H1 (cell line): ENCODE results near the gene CDIPT. TPM values are rescaled to one million over a fixed set of nuclear protein-coding genes. Genes with fewer than 3 reads are reported as not detected.

Experiments
- BACH1 ChIP-seq: IDR thresholded peaks from 2 replicates; pipeline ENCODE4 v1.6.1; 2012; ENCODE audit warnings: low read length, improper control_type of control experiment
- GABPA ChIP-seq: IDR thresholded peaks from 2 replicates; pipeline ENCODE4 v1.6.1; 2011; ENCODE audit warnings: mild to moderate bottlenecking, low read length, moderate library complexity, borderline replicate concordance; ENCODE audit not compliant: insufficient read depth
- GTF2F1 ChIP-seq: IDR thresholded peaks from 2 replicates; pipeline ENCODE4 v1.6.1; 2012; ENCODE audit warnings: low read depth, low read length, improper control_type of control experiment, borderline replicate concordance
- RXRA ChIP-seq: IDR thresholded peaks from 2 replicates; pipeline ENCODE4 v1.6.1; 2011; ENCODE audit warnings: low read depth, mild to moderate bottlenecking, low read length, moderate library complexity; ENCODE audit not compliant: insufficient read depth
- polyA plus RNA-seq, 7 experiments: library from polyadenylated mRNA; depleted of rRNA in 3 of 7; stranded (reverse) in 5 of 7; unstranded in 2 of 7; fragments of >200 nt in 5 of 7; fragments of 200-250 nt in 2 of 7; gene quantifications; 1 replicate in 5 of 7; 2 replicates in 1 of 7; 4 replicates in 1 of 7; pipeline versions ENCODE4 v1.2.1 to v1.2.3, GENCODE V29; 2011 to 2013; ENCODE audit warnings: missing spikeins in 2 of 7, mixed read lengths in 2 of 7
- total RNA-seq: library from RNA; stranded (reverse); fragmentation: NEBNext Ultra II Directional; extraction: Animal tissue kit (Norgen Biotek cat#: 25700); gene quantifications from 2 replicates; pipeline ENCODE4 v1.2.1, GENCODE V29; 2021
- TF ChIP-seq, protein P1 (sequence below): fragments of 300-600 bp; sonication (generic); IDR thresholded peaks from 2 replicates; pipeline ENCODE4 v1.7.1; 2012; ENCODE audit warnings: low read length, moderate library complexity, mild to moderate bottlenecking, inconsistent platforms; ENCODE audit not compliant: insufficient replicate concordance
- TF ChIP-seq, protein P2 (sequence below): IDR thresholded peaks from 2 replicates; pipeline ENCODE4 v1.6.1; 2012; ENCODE audit warnings: low read length, inconsistent platforms

Gene CDIPT
- total and polyA plus RNA-seq, 2 of the 8 experiments (the other 6 are each of a cell fraction or from before 2014, with no cell fraction given), result 69.2 to 140 TPM

GRCh38 chr16:29858149-29858849, 4.7 kb downstream of the CDIPT start (continued):
- TF ChIP-seq, protein P1, sequence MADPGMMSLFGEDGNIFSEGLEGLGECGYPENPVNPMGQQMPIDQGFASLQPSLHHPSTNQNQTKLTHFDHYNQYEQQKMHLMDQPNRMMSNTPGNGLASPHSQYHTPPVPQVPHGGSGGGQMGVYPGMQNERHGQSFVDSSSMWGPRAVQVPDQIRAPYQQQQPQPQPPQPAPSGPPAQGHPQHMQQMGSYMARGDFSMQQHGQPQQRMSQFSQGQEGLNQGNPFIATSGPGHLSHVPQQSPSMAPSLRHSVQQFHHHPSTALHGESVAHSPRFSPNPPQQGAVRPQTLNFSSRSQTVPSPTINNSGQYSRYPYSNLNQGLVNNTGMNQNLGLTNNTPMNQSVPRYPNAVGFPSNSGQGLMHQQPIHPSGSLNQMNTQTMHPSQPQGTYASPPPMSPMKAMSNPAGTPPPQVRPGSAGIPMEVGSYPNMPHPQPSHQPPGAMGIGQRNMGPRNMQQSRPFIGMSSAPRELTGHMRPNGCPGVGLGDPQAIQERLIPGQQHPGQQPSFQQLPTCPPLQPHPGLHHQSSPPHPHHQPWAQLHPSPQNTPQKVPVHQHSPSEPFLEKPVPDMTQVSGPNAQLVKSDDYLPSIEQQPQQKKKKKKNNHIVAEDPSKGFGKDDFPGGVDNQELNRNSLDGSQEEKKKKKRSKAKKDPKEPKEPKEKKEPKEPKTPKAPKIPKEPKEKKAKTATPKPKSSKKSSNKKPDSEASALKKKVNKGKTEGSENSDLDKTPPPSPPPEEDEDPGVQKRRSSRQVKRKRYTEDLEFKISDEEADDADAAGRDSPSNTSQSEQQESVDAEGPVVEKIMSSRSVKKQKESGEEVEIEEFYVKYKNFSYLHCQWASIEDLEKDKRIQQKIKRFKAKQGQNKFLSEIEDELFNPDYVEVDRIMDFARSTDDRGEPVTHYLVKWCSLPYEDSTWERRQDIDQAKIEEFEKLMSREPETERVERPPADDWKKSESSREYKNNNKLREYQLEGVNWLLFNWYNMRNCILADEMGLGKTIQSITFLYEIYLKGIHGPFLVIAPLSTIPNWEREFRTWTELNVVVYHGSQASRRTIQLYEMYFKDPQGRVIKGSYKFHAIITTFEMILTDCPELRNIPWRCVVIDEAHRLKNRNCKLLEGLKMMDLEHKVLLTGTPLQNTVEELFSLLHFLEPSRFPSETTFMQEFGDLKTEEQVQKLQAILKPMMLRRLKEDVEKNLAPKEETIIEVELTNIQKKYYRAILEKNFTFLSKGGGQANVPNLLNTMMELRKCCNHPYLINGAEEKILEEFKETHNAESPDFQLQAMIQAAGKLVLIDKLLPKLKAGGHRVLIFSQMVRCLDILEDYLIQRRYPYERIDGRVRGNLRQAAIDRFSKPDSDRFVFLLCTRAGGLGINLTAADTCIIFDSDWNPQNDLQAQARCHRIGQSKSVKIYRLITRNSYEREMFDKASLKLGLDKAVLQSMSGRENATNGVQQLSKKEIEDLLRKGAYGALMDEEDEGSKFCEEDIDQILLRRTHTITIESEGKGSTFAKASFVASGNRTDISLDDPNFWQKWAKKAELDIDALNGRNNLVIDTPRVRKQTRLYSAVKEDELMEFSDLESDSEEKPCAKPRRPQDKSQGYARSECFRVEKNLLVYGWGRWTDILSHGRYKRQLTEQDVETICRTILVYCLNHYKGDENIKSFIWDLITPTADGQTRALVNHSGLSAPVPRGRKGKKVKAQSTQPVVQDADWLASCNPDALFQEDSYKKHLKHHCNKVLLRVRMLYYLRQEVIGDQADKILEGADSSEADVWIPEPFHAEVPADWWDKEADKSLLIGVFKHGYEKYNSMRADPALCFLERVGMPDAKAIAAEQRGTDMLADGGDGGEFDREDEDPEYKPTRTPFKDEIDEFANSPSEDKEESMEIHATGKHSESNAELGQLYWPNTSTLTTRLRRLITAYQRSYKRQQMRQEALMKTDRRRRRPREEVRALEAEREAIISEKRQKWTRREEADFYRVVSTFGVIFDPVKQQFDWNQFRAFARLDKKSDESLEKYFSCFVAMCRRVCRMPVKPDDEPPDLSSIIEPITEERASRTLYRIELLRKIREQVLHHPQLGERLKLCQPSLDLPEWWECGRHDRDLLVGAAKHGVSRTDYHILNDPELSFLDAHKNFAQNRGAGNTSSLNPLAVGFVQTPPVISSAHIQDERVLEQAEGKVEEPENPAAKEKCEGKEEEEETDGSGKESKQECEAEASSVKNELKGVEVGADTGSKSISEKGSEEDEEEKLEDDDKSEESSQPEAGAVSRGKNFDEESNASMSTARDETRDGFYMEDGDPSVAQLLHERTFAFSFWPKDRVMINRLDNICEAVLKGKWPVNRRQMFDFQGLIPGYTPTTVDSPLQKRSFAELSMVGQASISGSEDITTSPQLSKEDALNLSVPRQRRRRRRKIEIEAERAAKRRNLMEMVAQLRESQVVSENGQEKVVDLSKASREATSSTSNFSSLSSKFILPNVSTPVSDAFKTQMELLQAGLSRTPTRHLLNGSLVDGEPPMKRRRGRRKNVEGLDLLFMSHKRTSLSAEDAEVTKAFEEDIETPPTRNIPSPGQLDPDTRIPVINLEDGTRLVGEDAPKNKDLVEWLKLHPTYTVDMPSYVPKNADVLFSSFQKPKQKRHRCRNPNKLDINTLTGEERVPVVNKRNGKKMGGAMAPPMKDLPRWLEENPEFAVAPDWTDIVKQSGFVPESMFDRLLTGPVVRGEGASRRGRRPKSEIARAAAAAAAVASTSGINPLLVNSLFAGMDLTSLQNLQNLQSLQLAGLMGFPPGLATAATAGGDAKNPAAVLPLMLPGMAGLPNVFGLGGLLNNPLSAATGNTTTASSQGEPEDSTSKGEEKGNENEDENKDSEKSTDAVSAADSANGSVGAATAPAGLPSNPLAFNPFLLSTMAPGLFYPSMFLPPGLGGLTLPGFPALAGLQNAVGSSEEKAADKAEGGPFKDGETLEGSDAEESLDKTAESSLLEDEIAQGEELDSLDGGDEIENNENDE, result no peak
- TF ChIP-seq, protein P2, sequence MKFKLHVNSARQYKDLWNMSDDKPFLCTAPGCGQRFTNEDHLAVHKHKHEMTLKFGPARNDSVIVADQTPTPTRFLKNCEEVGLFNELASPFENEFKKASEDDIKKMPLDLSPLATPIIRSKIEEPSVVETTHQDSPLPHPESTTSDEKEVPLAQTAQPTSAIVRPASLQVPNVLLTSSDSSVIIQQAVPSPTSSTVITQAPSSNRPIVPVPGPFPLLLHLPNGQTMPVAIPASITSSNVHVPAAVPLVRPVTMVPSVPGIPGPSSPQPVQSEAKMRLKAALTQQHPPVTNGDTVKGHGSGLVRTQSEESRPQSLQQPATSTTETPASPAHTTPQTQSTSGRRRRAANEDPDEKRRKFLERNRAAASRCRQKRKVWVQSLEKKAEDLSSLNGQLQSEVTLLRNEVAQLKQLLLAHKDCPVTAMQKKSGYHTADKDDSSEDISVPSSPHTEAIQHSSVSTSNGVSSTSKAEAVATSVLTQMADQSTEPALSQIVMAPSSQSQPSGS, result no peak
- TF ChIP-seq GABPA (no peak), RXRA (no peak), BACH1 (no peak), GTF2F1 (no peak)
